ENCODE data around the gene STKLD1.

DNA sequence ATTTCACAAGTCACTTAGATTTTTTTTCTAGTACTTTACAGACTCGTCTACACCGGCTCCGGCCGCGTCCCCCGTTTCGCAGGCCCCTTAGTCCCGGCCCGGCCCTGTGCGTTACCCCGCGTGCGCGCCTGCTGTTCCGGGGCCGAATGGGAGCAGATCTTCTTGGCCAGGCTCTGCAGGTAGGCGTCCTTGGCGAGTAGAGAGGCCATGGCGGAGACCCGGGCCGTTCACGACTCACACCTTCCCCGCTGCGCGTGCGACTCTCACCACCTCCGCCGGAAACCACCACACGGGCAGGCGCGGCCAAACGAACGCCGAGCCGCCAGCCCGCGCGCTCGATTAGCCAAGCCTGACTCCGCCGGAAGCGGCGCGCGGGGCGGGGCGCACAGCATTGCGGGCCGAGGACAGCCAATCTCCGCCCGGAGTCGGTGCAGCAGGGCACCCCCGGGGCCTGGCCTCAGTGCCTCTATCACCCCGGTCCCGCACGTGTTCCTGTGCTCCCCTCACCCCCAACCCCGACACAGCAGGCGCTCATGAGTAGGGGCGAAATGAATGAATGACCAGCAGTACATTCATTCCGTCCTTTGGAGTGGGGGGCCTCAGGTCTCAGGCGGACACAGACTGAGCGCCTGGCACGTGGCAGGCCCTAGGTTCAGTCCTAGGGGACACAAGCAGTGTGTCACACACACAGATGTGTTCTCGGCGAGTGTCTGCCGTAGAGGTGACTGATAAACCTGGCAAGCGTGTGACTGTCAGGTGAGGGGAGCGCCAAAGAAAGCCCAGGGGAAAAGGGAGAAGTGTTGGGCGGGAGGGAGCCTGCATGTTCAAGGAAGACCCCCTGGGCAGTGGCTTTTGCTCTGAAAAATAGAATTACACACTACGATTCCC lies 40.0 kb upstream of the STKLD1 start, which contains the start of gene SURF6:
- TF ChIP-seq CTCF (IDR thresholded peaks at IDR 0.05) (no peak), EP300 (IDR thresholded peaks at IDR 0.05) (no peak)

Data from gastroesophageal sphincter (tissue), 3 donors.